GM21529 (cell line): ENCODE data around the gene CCDC180.
"Not testable (repeated sequence)": the region's sequence is repeated elsewhere in the genome, so short reads cannot be mapped to it uniquely, and the experiment has no call there.

Source experiments
- ATAC-seq: cut with Tn5 transposase; IDR thresholded peaks from one replicate; pipeline ENCODE4 v1.9.1; 2021; ENCODE audit not compliant: unreplicated experiment

CCDC180 gene

GRCh38 chr9:97310896-97311295 is 3.4 kb downstream of the CCDC180 start:
- no peak for ATAC-seq

DNA sequence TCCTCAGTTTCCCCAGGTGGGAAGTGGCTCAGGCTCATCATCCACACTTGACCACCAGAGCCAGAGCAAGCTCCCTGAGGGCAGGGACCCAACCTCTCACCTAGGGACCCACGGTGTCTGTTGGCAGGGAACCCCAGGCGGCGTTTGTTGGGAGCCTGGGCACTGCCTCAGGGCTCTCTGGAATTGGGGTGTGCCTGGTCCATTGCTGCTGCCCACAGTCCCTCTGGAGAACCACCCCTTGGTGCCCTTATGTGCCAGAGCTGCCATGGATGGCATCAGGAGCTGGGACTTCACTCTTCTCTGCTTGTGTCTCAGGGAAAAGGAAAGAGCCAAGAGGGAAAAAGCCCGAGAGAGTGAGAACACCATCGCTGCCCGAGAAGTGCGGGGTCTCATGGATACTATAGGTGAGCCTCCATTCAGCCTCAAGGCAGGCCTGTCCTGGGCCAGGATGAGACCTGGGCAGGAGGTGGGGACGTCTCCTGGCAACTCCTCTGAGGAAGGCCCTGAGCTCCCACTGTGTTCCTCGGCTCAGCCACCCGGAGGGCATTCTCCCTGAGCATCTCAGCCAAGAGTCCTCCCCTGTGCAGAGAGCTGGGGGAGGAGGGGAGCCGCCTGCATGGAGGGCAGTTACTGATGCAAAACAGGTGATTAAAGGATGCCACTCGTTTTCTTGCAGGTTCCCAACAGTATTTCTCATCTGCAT is 4.5 kb downstream of the CCDC180 start:
- ATAC-seq, result no peak

GRCh38 chr9:97312556-97312955 is 5.1 kb downstream of the CCDC180 start:
- ATAC-seq, result no peak

DNA sequence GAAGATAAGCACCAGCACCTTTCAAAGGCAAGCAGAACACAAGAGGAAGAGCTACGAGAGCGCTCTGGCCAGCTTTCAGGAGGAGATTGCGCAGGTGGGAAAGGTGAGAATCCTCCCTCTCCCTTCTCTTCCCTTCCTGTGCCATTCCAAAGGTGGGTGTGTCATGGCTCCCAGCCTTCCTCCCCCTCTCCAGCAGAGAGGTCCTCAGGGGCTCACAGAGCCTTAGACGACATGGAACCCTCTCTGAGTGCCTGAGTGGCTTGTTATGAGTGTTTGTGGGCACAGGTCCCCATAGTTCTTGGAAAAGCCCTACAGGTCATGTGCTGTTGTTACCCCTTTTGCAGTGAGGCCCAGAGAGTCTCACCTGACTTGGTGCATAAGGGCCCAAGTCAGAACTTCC is 5.8 kb downstream of the CCDC180 start:
- ATAC-seq, result no peak

DNA sequence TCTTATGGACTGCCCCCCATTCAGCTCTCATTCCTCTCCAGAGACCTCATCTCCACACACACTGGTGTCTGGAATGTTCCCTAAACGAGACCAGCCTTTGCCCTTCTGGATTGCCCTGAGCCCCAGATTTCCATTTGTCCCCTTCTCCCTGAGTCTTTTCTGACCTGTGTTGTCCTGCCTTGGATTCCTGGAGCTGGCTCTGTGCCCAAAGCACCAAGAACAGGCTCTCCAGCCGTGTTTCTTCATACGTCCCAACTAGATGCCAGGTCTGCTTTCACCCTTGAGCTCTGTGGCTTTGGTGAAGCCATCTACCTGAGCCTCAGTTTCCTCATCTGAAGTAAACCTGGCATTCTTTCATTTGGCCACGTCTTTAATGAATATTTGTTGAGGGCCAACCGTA is 6.3 kb downstream of the CCDC180 start:
- ATAC-seq, result no peak

- no peak for ATAC-seq
Observed at GRCh38 chr9:97314503-97314902, 7.0 kb downstream of the CCDC180 start.

DNA sequence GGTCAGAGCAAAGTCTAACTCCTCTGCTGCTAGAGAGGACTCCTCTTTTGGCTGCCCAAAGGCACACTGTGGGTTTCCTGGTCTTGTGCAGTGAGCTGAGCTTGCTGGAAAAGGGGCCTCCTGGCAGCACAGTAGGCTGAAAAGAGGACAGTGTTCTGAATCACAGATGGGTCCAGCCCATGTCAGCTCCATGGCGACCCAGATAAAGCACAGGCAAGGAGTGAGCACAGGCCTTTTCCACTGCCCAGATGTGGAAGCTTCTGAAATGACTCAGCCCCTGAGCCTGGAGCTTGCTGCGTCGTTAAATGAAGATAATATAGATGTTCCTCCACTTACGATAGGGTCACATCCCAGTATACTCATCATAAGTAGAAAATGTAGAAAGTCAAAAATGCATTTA is 8.1 kb downstream of the CCDC180 start:
- ATAC-seq, result no peak

GRCh38 chr9:97316904-97317303 is 9.4 kb downstream of the CCDC180 start:
- no peak for ATAC-seq

DNA sequence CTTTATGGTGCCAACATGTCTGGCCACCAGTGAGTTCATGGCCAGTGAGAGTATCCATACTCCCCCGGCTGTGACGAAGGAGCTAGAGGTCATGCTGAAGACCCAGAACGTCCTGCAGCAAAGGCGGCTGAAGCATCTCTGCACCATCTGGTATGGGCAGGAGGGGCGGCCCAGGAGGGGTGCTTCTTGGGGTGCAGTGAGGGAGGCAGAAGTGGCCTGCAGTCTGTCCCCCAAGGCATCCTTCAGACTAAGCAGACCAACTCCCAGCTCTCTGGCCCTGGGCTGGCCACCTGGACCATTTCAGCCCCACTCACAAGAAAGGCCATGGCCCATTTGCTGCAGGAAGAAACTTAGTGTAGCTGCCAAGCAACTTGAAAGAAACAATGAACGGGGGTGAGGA is 11.0 kb downstream of the CCDC180 start:
- ATAC-seq, result no peak

DNA sequence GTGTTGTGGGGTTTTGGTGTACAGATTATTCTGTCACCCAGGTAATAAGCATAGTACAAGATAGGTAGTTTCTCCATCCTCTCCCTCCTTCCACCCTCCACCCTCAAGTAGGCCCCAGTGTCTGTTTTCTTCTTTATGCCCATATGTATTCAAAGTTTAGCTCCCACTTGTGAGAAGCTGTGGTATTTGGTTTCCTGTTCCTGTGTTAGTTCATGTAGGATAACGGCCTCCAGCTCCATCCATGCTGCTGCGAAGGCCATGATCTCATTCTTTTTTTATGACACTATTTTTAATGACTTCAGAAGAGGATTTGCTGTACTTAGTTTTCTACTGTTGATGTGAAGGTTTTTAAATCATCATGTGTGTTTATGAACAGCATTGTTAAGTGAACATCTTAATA is 11.9 kb downstream of the CCDC180 start:
- no peak for ATAC-seq

- ATAC-seq, result no peak
Observed at GRCh38 chr9:97320080-97320642, 12.7 kb downstream of the CCDC180 start.

GRCh38 chr9:97321251-97321650 is 13.8 kb downstream of the CCDC180 start:
- no peak for ATAC-seq

DNA sequence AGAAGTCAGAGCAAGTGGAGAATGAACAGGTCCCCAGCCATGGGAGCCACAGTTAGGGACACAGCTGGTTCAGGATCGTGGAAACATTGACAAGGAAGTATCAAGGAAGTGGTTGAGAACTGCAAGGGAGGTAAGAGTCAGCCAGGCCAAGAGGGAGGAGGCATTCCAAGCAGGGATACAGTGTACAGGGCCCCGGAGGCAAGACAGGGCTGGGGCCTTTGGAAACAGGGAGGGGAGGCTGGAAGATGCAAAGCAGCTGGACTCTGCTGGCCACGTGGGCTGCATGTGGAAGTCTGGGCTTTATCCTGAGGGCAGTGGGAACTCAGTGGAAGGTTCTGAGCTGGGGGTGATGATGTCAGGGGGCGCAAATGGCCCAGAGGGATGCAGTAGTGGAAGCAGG is 14.2 kb downstream of the CCDC180 start:
- no peak for ATAC-seq

GRCh38 chr9:97322105-97322504 is 14.6 kb downstream of the CCDC180 start:
- ATAC-seq, result no peak

- no peak for ATAC-seq
Observed at GRCh38 chr9:97324954-97325353, 17.5 kb downstream of the CCDC180 start.

- ATAC-seq, result no peak
Observed at GRCh38 chr9:97327562-97327961, 20.1 kb downstream of the CCDC180 start.

DNA sequence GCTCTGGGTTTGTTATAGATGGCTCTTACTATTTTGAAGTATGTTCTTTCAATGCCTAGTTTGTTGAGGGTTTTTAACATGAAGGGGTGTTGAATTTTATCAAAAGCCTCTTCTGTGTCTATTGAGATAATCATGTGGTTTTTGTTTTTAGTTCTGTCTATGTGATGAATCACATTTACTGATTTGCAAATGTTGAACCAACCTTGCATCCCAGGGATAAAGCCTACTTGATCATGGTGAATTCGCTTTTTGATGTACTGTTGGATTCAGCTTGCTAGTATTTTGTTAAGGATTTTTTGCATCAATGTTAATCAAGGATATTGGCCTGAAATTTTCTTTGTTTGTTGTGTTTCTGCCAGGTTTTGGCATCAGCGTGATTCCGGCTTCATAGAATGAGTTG is 25.5 kb downstream of the CCDC180 start:
- no peak for ATAC-seq

- ATAC-seq, result not testable (repeated sequence)
Observed at GRCh38 chr9:97335622-97336021, 28.2 kb downstream of the CCDC180 start.

DNA sequence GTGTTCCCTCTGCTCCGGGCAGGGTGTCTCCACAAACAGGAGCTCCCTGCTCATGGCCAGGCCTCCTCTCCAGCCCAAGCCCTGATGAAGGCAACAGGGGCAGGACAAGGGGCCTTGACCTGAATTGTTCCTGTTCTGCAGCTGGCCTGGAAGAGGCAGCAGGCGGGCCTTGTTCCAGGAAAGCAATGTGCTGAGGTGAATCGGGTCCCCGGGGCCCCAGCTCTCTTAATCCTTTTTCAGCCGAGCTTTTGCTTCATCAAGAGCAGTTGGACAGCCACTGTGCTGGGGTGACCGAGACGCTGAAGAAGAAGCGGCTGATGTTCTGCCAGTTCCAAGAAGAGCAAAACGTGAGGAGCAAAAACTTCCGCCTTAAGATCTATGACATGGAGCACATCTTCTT is 41.4 kb downstream of the CCDC180 start:
- no peak for ATAC-seq

DNA sequence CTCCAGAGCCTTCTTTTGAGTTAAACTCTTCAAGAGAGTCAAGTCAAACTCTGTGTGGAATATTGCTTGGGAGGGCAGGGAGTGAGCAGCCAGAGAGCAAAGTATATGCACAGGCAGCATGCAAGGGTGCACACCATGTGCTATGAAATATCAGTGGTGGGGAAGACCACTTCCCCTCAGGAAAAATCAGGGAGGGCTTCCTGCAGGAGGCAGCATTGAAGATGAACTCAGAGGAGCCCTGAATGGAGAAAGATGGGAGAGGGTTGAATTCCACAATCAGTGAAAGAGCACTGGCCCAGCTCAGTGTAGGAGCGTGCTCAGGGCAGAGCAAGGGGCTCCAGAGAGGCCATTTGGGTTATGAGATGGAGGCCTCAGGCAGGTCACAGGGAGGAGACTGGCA is 41.9 kb downstream of the CCDC180 start:
- no peak for ATAC-seq

GRCh38 chr9:97354637-97355036 is 47.2 kb downstream of the CCDC180 start:
- ATAC-seq, result no peak

DNA sequence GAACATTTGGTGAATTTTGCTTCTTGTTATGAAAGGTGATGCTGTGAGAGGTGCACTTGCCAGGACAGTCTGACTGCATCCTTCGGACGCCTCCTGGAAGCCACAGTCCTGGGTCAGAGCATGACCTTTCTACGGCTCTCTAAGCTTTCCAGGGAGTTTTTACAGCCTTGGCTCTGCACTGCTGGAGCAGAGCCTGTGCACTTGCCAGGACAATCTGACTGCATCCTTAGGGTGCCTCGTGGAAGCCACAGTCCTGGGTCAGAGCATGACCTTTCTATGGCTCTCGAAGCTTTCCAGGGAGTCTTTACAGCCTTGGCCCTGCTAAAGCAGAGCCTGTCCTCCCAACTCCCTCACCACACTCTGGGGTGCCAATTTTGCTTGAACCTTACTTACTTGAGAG is 49.6 kb downstream of the CCDC180 start:
- no peak for ATAC-seq
